ENCODE measurements around the gene CACNA1I.

CACNA1I gene

GRCh38 chr22:39651053-39651996 is 80.8 kb downstream of the CACNA1I start:
- DNase-seq, result no peak

- no peak for DNase-seq
Observed at GRCh38 chr22:39652990-39653786, 82.6 kb downstream of the CACNA1I start.

GRCh38 chr22:39653787-39654077 is 83.2 kb downstream of the CACNA1I start:
- DNase-seq, result no peak

GRCh38 chr22:39654131-39654926 is 83.8 kb downstream of the CACNA1I start:
- no peak for DNase-seq

GRCh38 chr22:39655004-39655579 is 84.5 kb downstream of the CACNA1I start:
- no peak for DNase-seq

GRCh38 chr22:39655831-39656230 is 85.3 kb downstream of the CACNA1I start:
- DNase-seq, result no peak

- no peak for DNase-seq
Observed at GRCh38 chr22:39656495-39657490, 86.2 kb downstream of the CACNA1I start.

GRCh38 chr22:39658367-39658766 is 87.8 kb downstream of the CACNA1I start:
- DNase-seq, result peak; percentile 66

GRCh38 chr22:39658806-39659463 is 88.4 kb downstream of the CACNA1I start:
- no peak for DNase-seq

- DNase-seq, result no peak
Observed at GRCh38 chr22:39661501-39661841, 90.9 kb downstream of the CACNA1I start.

GRCh38 chr22:39661842-39662685 is 91.5 kb downstream of the CACNA1I start:
- peak; percentile 91 for DNase-seq

GRCh38 chr22:39662686-39663052 is 92.1 kb downstream of the CACNA1I start:
- DNase-seq, result peak; percentile 22

- peak; percentile 23 for DNase-seq
Observed at GRCh38 chr22:39663751-39664150, 93.2 kb downstream of the CACNA1I start.

- peak; percentile 71 for DNase-seq
Observed at GRCh38 chr22:39664485-39665200, 94.1 kb downstream of the CACNA1I start.

- DNase-seq, result no peak
Observed at GRCh38 chr22:39665229-39665628, 94.7 kb downstream of the CACNA1I start.

GRCh38 chr22:39665661-39666431 is 95.3 kb downstream of the CACNA1I start:
- no peak for DNase-seq

- no peak for DNase-seq
Observed at GRCh38 chr22:39666495-39666894, 95.9 kb downstream of the CACNA1I start.

GRCh38 chr22:39666926-39667325 is 96.4 kb downstream of the CACNA1I start:
- no peak for DNase-seq

GRCh38 chr22:39669432-39669831 is 98.9 kb downstream of the CACNA1I start:
- DNase-seq, result no peak
